ENCODE results near the gene MRPS25.

MRPS25 gene

GRCh38 chr3:15108082-15108545 is 43.0 kb upstream of the MRPS25 start:
- DNase-seq (ENCODE audit: low read depth): peak; percentile 47
- no peak overlapping the region for H3K4me3 ChIP-seq (ENCODE audit: low read depth, low read length)
- in situ Hi-C loops (cut with HindIII; ENCODE audit: low sequenced_read_pairs): no loop called here
- TF ChIP-seq CTCF (IDR thresholded peaks at IDR 0.05; ENCODE audit: low read depth, low read length, missing control alignments): peak; percentile 91

- H3K4me3 ChIP-seq (ENCODE audit: low read depth, low read length): no peak overlapping the region
- DNase-seq (ENCODE audit: low read depth): no peak
- no peak for TF ChIP-seq CTCF (IDR thresholded peaks at IDR 0.05; ENCODE audit: low read depth, low read length, missing control alignments)
These were observed 42.2 kb upstream of the MRPS25 start for GRCh38 chr3:15107075-15107947.

GRCh38 chr3:15102836-15103235 is 37.7 kb upstream of the MRPS25 start:
- TF ChIP-seq CTCF (IDR thresholded peaks at IDR 0.05; ENCODE audit: low read depth, low read length, missing control alignments): no peak
- no peak for DNase-seq (ENCODE audit: low read depth)
- in situ Hi-C loops (cut with HindIII; ENCODE audit: low sequenced_read_pairs): no loop called here
- no peak overlapping the region for H3K4me3 ChIP-seq (ENCODE audit: low read depth, low read length)

More at GRCh38 chr3:15107075-15107947, 42.2 kb upstream of the MRPS25 start:
- in situ Hi-C loops (cut with HindIII; ENCODE audit: low sequenced_read_pairs): no loop called here

- no peak for TF ChIP-seq CTCF (IDR thresholded peaks at IDR 0.05; ENCODE audit: low read depth, low read length, missing control alignments)
- in situ Hi-C loops (cut with HindIII; ENCODE audit: low sequenced_read_pairs): no loop called here
- no peak for DNase-seq (ENCODE audit: low read depth)
- no peak overlapping the region for H3K4me3 ChIP-seq (ENCODE audit: low read depth, low read length)
These were observed 37.1 kb upstream of the MRPS25 start for GRCh38 chr3:15102256-15102655.

- DNase-seq (ENCODE audit: low read depth): no peak
- H3K4me3 ChIP-seq (ENCODE audit: low read depth, low read length): peak overlapping the region; percentile 93
- in situ Hi-C loops (cut with HindIII; ENCODE audit: low sequenced_read_pairs): no loop called here
- TF ChIP-seq CTCF (IDR thresholded peaks at IDR 0.05; ENCODE audit: low read depth, low read length, missing control alignments): no peak
These were observed 34.4 kb upstream of the MRPS25 start for GRCh38 chr3:15099364-15100098.

GRCh38 chr3:15098503-15099363 is 33.6 kb upstream of the MRPS25 start, which contains the start of gene RBSN:
Gene RBSN (minus strand): TSS chr3:15099148. CDS start chr3:15096120, 3,028 bp downstream.
- peak within 1 kb of the TSS; percentile 93 for H3K4me3 ChIP-seq (ENCODE audit: low read depth, low read length)
- no peak for TF ChIP-seq CTCF (IDR thresholded peaks at IDR 0.05; ENCODE audit: low read depth, low read length, missing control alignments)
- in situ Hi-C loops (cut with HindIII; ENCODE audit: low sequenced_read_pairs): no loop called here
- DNase-seq (ENCODE audit: low read depth): peak; percentile 82
